Kidney (tissue), 14 donors: ENCODE measurements around the gene TSN. TPM values are rescaled to one million over a fixed set of nuclear protein-coding genes. Genes with fewer than 3 reads are reported as not detected.
"Not testable (repeated sequence)": the region's sequence is repeated elsewhere in the genome, so short reads cannot be mapped to it uniquely, and the experiment has no call there.

Experiments
- DNase-seq, 5 donors: peaks; one replicate each; pipeline ENCODE4 v3.0.0-alpha.2; 2013 to 2020
- FAIRE-seq: peaks from 2 replicates; lab custom pipeline; 2012; peaks lifted over from hg19 to GRCh38; lab: Jason Lieb, UNC
- H3K27ac ChIP-seq, 2 donors: one replicate each; pipeline ENCODE4 v1.7.0; 2013; ENCODE audit warnings: low read depth in 2 of 2, low read length in 2 of 2, inconsistent platforms in 1 of 2
- H3K27me3 ChIP-seq: one replicate; pipeline ENCODE4 v1.7.1; 2013; ENCODE audit warnings: low read length, inconsistent platforms; ENCODE audit not compliant: control insufficient read depth, insufficient read depth
- H3K36me3 ChIP-seq, 3 donors: one replicate each; pipeline versions ENCODE4 v1.7.0 to v1.7.1; 2013; ENCODE audit warnings: low read length in 3 of 3, control low read depth in 1 of 3, inconsistent platforms in 1 of 3; ENCODE audit not compliant: insufficient read depth in 3 of 3, control insufficient read depth in 2 of 3
- H3K4me1 ChIP-seq, 3 donors: one replicate each; pipeline versions ENCODE4 v1.7.0 to v1.7.1; 2013; ENCODE audit warnings: low read length in 3 of 3, inconsistent platforms in 1 of 3, low read depth in 1 of 3; ENCODE audit not compliant: control insufficient read depth in 2 of 3, insufficient read depth in 2 of 3
- H3K4me3 ChIP-seq, 3 donors: one replicate each; pipeline versions ENCODE4 v1.7.0 to v1.8.1; 2013; ENCODE audit warnings: low read length in 3 of 3, control low read depth in 1 of 3, inconsistent platforms in 1 of 3
- H3K9ac ChIP-seq, 3 donors: one replicate each; pipeline versions ENCODE4 v1.7.0 to v1.7.1; 2013; ENCODE audit warnings: low read length in 3 of 3, control low read depth in 1 of 3, inconsistent platforms in 1 of 3
- H3K9me3 ChIP-seq, 3 donors: one replicate each; pipeline versions ENCODE4 v1.7.0 to v1.7.1; 2013; ENCODE audit warnings: low read length in 3 of 3, control low read depth in 1 of 3, inconsistent platforms in 1 of 3; ENCODE audit not compliant: control insufficient read depth in 2 of 3, insufficient read depth in 1 of 3
- CTCF ChIP-seq: IDR thresholded peaks from 3 replicates; pipeline ENCODE4 v1.5.1; 2012; ENCODE audit warnings: mild to moderate bottlenecking, moderate library complexity, borderline replicate concordance; ENCODE audit not compliant: insufficient read depth; ENCODE audit errors: extremely low read depth
- intact Hi-C: fragments of 100-400 bp; cut with DNase I; formaldehyde crosslinking; loops from one replicate; pipeline ENCODE4 v1.11.1; 2022
- polyA plus RNA-seq: library from polyadenylated mRNA; stranded (reverse); fragments of 350-450 nt; fragmentation: Illumina TruSeq; extraction: RNeasy Lipid Tissue Mini Kit (QIAGEN cat#74804); gene quantifications from one replicate; pipeline ENCODE4 v1.2.3, GENCODE V29; 2014; ENCODE audit warnings: low read depth, low replicate concordance; ENCODE audit not compliant: insufficient read depth
- total RNA-seq: library from RNA; stranded (reverse); fragmentation: NEBNext Ultra II Directional; extraction: Animal tissue kit (Norgen Biotek cat#: 25700); gene quantifications from one replicate; pipeline ENCODE4 v1.2.1, GENCODE V29; 2021
- donor health status: control.
- donor health status: control.
- donor health status: control.
- donor health status: control.
- donor health status: control.
- donor health status: DM: yes; HTN: yes; CAD: no.
- donor health status: Normal renal cell carcinoma (clear cell type).

TSN gene
- total and polyA plus RNA-seq, 2 donors from 2014 or later: 37.9 to 66.1 TPM

GRCh38 chr2:121723316-121723715 lies 32.1 kb upstream of the TSN start:
- no peak for TF ChIP-seq CTCF
- H3K27ac ChIP-seq: no peak overlapping the region
- no peaks in the 10 kb centered on the region for H3K9me3 ChIP-seq
- H3K4me3 ChIP-seq: no peak overlapping the region
- H3K27me3 ChIP-seq: no peaks in the 10 kb centered on the region
- intact Hi-C loops: no loop called here
- FAIRE-seq (no peak), DNase-seq (no peak)
- no peaks in the 10 kb centered on the region for H3K4me1 ChIP-seq
- no peak overlapping the region for H3K9ac ChIP-seq
- H3K36me3 ChIP-seq: peaks cover 2 to 8% (median 6%) of the 10 kb centered on the region in 3 donors

DNA sequence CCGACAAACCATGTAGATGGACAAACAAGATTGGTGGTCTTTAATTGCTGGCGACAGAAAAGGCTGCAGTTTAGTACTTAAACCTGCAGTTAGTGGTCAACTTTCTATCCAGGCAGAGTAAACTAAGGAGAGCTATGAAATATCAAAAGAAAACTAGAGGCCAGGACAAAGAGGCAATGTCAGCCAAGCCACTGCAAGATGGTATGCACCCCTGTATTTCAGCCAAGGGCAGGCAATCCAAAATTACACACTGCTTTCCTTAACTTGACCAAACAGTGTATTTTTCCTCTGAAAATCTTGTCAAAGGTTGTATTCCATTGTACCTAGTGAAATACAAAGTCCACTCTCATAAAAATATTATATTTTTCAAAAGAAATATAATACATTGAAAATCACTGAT lies 28.1 kb upstream of the TSN start:
- intact Hi-C loops: no loop called here
- no peaks in the 10 kb centered on the region for H3K4me1 ChIP-seq
- no peaks in the 10 kb centered on the region for H3K27me3 ChIP-seq
- peaks cover 10 to 25% (median 17%) of the 10 kb centered on the region in 3 donors for H3K36me3 ChIP-seq
- no peak for FAIRE-seq
- no peaks in the 10 kb centered on the region for H3K9me3 ChIP-seq
- H3K9ac ChIP-seq: no peak overlapping the region
- H3K27ac ChIP-seq: no peak overlapping the region
- no peak overlapping the region for H3K4me3 ChIP-seq
- no peak for TF ChIP-seq CTCF
- DNase-seq: no peak

GRCh38 chr2:121727950-121728349 lies 27.5 kb upstream of the TSN start:
- no peak overlapping the region for H3K4me3 ChIP-seq
- no peaks in the 10 kb centered on the region for H3K9me3 ChIP-seq
- no peak overlapping the region for H3K27ac ChIP-seq
- no peak for TF ChIP-seq CTCF
- H3K4me1 ChIP-seq: no peaks in the 10 kb centered on the region
- intact Hi-C loops: no loop called here
- H3K36me3 ChIP-seq: peaks cover 10 to 25% (median 17%) of the 10 kb centered on the region in 3 donors
- FAIRE-seq: no peak
- DNase-seq: no peak
- no peaks in the 10 kb centered on the region for H3K27me3 ChIP-seq
- no peak overlapping the region for H3K9ac ChIP-seq

DNA sequence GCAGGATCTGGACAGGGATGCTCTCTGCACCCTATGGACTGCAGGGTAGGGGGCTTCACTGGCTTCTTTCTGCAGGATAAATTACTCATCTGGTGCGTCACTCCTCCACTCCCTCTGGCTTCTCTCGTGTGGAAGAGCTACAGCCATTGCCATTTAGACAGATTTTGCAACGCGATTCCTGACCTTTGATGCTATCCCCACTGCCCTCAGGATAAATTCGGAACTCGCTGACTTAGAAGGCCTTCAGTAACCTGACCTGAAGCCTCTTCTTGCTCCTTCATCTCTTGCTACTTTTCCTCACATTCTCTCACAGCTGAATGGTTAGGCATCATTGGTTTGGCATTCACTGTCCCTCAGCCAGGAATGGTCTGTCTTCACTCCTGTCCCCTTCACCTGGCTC lies 24.1 kb upstream of the TSN start:
- FAIRE-seq: no peak
- Histone ChIP-seq H3K4me1 (peaks cover 0 to 2% (median 0%) of the 10 kb centered on the region in 3 donors), H3K9me3 (no peaks in the 10 kb centered on the region), H3K9ac (no peak overlapping the region), H3K4me3 (no peak overlapping the region), H3K27me3 (no peaks in the 10 kb centered on the region), H3K27ac (no peak overlapping the region), H3K36me3 (peaks cover 10 to 25% (median 17%) of the 10 kb centered on the region in 3 donors)
- DNase-seq: no peak
- TF ChIP-seq CTCF: no peak
- intact Hi-C loops: no loop called here

DNA sequence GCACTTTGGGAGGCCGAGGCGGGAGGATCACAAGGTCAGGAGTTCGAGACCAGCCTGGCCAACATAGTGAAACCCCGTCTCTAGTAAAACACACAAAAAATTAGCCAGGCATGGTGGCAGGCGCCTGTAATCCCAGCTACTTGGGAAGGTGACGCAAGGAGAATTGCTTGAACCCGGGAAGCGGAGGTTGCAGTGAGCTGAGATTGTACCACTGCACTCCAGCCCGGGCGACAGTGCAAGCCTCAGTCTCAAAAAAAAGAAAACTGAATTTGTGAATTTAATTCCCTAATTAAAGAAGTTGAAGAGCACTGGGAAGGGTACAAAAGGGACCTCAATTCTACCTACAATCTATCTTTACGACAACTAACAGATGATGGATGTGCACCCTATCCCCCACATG lies 20.9 kb upstream of the TSN start:
- DNase-seq: peak in 1 of 5 donors; percentile 8
- H3K4me3 ChIP-seq, intact Hi-C loops, FAIRE-seq, H3K4me1 ChIP-seq, H3K9ac ChIP-seq, H3K27ac ChIP-seq, H3K9me3 ChIP-seq, H3K27me3 ChIP-seq: not testable (repeated sequence)
- peaks cover 2 to 11% (median 7%) of the 10 kb centered on the region in 3 donors for H3K36me3 ChIP-seq
